ENCODE results near the gene ANG.

ANG gene

DNA sequence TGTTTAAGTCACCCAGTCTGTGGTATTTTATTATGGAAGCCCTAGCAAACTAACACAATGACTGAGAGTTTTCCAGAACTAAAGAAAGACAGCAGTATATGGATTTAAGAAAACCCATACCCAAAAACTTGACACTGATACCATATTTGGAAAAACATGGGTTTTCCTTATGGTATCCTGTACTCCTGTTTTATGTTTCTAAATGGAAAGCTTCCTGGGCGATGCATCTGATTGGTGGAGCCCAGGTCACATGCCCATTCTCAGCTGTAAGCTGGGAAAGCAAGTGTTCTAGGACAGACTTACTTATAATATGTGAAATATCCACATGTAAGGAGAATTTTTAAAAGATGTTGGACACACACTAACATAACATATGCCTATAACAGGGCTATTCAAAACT lies 8.7 kb upstream of the ANG start:
- no peak for DNase-seq

DNA sequence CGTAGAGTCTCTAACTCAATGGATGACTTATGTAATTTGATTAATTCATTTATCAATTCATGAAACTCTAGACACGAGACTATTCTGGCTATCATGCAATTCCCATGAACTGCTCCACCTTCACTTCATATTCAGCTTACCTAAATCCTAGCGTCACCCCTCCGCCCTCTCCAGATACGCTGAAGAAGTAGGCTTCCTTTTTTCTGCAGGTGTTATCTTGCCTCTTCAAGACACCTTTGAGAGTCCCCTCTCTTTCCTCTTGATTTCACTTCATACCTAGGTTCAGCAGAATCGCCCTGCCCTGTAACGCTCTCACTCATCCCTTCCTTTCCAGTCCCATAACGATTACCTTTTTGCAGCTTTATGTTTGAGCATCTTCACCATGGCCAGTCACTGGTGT lies 8.2 kb upstream of the ANG start:
- no peak for DNase-seq

DNA sequence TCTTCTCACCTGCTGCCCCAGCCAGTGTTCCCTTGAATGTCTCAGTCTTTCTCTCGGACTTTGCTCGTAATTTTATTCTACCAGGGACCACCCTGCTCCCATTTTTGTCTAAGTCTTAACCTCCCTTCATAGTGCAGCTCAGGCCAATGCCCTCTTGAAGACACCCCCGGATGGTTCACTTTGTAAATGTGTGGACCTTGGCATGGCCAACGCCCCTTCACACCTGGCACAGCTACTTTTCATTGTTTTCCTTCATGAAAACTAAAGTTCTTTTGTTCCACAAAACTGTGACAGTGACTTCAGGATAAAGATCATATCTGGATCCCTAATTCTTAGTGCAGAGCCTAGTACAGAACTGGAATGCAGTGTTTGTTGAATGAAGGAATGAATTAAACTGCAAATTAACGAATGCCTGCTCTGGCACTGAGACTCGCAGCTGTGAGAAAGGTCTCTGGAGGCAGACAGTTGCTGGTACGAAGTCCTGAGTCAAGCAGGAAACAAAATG lies 7.7 kb upstream of the ANG start:
- no peak for DNase-seq

DNA sequence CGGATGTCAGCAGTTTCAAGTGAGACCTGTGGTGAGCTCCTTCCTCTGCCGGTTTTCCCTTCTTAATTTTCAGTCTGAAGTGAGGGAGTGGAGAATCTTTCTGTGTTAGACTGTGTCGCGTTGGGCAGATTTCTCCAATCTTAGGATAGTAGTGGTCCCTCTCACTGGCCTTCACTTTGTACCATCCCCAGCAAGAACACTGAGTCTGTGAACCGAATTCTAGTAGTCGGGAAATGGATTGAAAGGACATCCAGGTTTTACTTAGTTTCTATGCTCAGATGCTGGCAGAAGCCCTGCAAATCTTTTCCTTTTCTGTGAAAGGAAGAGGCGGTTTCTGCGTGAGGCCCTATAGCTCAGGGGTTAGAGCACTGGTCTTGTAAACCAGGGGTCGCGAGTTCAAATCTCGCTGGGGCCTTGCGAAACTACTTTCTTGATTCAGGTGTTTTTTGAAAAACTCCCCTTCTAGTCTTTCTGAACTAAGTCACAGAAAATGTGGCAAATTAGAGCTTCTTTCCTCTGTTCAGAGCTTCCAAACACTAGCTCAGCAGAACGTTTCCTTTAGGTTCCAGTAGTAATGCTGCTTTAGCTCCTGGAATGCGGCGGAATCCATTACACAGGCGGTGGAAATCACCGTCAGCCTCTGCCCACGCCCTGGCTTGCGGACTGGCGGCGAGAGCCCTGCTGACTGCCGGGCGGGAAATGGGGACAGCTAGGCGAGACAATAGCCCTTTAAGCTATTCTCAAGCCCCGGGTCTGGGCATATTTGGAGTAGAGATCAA lies 7.0 kb upstream of the ANG start:
- DNase-seq: peak; percentile 95

DNA sequence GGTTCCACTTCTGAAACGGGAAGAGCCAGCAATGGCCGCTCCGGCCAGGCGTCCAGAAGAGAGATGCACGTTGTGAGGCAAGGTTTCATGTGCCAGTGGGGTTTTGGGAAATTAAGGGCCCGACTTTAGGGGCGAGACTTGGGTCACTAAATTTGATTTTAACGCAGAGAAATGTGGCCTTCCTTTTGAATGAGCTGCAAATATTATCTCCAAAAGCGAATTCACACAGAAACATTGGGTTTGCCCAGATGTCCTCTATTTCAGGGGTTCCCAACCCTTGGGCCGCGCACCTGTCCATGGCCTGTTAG lies 6.5 kb upstream of the ANG start:
- DNase-seq: no peak

DNA sequence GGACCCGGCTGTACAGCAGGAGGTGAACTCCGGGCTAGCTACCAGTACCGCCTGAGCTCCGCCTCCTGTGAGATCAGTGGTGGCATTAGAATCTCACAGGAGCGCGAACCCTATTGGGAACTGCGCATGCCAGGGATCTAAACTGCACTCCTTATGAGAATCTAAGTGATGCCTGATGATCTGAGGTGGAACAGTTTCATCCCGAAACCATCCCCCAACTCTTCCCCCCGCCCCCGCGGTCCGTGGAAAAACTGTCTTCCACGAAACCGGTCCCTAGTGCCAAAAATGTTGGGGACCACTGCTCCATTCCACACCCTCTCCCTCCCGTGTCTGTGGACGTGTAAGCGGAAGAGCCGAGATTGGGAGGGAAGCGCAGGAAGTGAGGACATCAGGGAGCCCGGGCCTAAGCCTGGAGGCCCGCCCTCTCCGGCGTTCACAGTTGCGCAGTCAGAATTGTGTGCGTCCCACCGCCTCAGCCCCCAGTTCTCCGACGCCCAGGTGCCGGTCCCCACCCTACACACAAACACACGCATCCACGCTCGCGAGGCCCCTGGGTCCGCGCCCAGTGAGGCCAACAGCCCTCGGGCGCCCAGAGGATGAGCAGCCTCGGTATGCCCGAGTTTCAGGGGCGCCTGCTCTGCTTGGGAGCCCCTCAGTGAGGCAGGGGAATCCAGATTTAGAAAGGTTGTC lies 6.0 kb upstream of the ANG start:
- peak; percentile 95 for DNase-seq

DNA sequence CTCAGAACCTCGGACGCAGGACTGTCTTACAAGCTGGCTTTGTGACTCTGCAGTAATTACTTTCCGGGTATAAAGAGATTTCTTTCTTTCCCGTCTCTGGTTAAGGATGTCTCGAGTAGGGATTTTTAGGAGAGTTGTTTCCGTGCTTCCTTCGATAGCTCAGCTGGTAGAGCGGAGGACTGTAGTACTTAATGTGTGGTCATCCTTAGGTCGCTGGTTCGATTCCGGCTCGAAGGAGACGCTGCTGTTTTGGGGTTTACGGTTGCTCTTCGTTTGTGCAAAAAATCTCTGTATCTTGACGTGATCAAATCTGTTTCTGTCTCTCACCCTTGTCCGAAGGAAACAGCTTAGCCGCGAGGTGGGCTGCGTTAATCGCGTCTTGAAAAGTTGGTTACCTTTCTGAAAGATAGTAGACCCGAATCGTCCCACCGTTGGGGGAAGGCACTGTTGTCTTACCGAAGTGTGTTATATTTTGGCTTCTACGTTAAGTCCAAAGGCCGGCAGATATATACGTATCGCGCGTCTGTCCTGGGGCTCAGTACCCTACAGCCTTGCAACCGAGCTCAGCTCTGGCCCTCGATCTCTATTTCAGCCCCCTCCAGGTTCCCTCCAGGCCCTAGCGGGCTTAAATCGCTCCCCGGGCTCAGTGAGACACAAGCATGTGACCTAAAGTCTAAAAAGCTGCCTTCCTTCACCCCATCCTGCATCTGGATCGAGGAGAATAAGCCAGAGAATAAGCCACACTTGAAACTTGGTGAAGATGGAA lies 5.3 kb upstream of the ANG start:
- peak; percentile 92 for DNase-seq

DNA sequence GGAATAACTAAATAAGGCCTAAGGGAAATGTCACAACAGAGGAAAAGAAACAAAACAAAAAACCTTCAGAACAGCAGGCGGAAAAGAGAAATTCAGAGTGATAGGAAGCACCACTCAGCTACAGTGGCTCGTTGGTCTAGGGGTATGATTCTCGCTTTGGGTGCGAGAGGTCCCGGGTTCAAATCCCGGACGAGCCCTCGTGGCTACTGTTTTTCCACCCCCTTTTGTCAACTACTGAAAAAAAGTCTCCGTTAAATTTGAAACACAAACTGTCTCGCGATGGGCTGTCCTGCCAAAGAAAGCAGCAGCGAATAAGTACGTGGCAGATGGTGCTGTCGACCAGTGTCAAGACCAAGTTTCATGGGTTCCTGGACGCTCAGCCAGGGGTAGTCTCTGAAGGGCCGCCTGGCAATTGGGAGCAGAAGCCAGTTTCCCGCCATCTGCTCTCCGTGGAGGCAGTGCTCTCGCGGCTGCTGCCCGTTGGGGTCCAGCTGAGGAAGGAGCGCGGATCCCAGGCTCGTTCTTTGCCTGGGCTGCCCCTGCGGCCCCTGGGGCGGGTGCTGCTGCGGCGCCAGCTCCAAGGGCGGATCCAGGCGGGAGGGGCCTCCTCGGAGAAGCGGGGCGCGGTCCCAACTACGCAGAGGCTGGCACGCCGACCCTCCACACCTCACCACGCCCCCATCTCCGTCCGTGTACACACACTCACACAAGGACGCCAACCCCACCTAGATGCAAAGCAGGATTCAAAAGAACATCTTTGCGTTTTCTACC lies 4.5 kb upstream of the ANG start, which contains the start of gene RNASE4:
TSS of gene RNASE4 (plus strand) at position 670 of the 771 bp plus-strand sequence. CDS start 14,812 bp downstream, outside the sequence.
- DNase-seq: peak; percentile 87

DNA sequence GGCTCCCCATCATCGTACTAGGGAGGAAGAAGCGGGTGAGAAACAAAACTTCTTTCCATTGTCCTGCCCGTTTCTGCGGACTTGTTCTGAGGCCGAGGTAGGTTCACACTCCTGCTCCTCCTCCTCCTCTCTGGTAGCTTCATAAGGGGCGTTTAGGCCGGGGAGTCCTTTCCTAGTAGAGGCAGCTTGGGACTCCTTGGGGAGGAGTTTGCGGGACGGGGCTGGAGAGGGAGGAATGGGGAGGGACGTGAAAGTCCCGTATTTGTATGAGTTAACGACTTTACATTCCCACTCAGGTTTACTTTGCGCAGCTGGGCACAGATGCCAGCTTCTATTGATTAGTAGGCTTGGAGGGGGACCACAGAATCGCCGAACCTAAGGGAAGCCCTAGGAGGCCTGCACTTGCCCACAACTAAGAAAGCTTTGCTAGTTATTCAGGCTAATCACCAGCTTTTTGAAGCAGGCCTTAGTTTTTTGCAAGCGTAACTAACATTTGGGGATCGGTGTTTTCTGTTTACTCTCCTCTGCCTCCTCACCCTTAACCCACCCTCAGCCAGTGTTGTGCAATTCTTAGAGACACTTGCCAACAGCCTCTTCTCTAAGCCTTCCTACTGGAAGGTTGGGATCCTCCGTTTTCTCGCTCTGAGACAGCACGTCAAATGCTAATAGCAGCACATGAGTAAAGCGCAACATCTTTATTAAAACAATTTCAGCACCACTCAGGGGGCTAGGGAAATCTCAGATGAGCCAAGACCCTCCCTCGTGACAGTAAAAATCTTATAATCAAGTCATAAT lies 3.7 kb upstream of the ANG start:
- DNase-seq: no peak

DNA sequence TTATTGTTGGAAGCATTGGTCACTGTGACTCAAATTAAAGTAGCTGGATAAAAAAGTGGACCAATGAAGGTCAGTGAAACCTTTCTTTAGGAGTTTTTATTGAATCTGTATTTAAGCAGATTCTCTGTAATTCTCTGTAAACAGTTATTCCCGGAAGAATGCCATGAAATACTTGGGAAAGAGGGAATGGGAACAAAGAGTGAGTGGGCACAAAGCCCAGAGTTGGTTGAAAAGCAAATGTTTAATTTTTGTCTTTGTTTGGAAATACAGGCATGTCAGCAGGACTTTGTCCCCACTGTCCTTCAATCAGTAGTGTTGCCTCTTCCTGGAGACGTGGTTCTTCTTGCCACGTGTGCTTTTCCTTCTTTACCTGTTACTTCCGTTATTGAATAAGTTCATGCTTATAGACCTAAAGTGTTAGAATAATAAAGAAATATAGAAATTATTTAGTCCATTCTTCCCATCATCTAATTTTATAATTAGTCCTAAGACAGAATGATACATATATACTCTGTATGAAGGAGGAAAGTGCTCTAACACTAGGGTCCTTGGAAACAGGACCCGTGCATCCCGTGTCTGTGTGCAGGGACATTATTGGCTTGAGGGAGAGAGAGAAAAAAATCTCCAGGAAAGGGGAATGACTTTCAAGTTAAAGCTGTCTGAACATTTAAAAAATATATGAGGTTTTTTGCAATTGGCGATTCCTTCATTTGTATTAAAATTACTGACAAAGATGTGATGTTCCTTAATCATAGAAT lies 2.0 kb upstream of the ANG start:
- DNase-seq: no peak

DNA sequence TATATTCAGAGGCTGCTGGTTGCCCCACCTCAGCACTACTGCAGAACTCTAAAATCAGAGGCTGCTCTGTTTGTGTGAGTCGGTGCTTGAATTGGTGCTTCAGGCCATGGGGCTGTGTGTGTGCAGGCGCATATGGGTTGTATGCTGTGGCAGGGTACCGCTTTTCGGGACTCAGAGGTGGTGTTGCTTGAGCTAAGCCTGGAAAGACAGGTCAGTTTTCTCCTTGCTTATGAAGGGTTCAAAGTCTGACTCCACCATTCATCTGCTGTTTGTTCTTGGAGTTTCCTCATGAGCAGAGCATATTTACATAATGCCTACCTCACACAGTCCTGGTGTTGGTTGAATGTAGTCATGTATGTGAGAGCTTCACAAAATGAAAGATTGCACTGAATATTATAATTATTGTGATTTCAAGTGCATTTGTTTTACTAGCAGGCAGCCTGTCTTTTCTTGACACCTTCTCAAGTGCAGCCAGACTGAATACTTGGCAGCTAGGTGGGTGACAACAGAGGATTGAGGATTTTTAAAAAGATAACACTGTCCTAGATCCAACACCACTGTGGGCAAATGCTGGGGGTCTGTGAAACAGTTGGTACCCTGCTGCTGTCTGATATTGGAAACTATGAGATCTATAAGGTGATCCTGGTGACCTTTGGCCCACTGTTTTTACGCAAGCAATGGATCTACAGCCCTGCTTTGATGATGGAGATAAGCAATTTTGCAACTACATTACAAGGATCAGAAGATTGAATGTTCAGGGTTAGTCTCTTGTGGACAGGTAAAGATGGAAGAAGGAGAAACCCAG lies 1.0 kb upstream of the ANG start:
- DNase-seq: no peak

DNA sequence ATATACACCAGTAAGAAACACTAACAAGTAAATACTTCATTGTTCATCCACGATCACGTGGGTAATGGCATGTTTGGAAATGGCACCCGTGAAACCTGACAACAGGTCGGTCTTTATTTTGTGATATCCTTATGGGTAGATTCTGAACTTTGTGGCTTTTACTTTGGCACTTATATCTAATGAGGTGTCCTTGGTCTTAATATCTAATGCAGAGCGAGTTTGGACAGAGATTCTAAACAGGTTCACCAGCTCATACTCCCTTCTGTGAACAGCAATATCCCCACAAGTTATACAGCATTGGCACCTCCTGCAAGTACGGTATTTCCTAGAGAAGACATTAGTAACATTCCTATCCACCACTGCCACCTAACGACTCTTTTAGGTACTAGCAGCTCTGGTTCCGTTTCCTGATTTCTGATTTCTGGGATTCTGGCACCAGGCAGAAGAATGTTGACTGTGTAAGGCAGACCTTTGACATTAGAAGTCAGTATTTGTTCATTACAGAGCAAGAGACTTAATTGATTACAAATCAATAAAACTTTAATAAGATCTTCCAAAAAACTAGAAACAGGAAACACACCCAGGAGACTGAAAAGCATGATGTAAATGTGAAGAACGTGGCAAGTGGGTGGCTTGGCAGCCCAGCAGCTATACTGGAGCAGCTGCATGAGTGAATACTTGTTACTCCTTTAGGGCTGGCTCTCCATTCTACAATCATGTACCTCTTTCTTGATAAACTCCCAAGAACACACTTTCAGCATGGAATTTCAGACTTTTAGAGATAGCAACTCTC lies 2.5 kb downstream of the ANG start:
- peak; percentile 61 for DNase-seq

DNA sequence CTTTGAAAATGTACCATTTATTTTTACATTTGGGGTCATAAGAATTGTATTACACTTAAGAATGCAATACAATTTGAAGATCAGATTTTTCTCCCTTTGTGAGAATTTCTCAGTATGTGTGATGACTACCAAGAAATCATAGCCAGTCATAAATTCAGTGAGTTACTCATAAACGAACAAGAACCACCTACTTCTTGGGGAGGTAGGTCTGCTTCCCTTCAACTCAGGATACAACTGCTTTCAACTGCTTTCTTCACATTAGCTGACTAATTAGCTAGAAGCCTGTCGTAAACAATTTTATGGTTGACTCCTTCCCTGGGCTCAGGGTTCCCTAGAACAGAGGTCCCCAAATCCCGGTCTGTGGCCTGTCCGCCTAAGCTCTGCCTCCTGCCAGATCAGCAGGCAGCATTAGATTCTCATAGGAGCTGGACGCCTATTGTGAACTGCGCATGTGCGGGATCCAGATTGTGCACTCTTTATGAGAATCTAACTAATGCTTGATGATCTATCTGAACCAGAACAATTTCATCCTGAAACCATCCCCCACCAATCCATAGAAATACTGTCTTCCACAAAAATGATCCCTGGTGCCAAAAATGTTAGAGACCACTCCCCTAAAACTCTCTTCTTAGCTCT lies 3.7 kb downstream of the ANG start:
- DNase-seq: no peak

DNA sequence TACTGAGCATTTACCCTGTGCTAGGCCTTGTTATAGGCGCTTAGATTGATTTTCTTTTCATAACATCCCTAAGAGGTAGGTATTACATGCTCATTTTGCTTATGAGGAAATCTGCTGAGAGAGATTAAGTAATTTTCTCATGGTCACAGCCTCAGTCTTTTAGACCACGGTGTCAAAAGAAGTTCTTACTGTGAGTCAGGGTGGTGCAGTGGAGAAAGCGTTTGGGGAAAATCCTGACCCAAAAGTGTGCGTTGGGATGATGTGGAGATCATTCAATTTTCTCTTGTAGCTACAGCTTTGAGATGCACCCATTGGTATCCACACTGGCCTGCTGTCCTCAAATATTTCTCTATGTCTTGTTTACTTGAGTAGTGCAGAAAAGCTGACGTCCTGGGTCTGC lies 8.2 kb downstream of the ANG start:
- no peak for DNase-seq

DNA sequence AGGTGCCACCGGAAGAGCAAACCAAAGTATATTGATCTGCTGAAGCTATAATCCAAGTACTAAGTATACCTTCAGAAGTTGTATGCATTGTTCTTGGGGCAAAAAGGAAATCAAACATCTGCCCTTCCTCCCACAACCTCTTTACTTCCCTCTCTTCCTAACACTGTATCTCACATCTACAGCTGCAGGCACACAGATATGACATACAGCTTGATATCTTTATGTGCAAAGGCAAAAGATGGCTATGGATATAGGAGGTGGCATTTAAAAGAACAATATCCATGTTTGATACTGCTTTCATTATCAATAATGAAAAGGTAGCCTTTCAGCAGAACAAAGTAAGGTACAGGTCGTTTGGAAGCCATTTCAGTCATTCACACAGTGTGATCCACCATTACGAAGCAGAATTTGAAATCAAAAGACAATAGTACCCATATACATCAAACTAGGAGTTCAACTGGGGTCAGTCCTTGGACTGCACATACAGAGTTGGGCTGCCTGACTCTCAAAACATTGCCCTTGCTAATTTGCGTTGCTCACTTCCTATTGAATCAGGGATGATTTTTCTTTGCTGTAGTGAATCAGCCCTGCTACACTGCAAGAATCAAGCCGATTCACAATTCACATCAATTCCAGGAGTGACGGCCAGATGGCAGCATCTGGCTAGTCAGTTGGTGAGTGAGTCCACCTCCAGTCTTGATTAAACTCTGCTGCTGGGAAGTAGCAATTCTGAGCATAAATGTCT lies 8.9 kb downstream of the ANG start:
- DNase-seq: peak; percentile 48

DNA sequence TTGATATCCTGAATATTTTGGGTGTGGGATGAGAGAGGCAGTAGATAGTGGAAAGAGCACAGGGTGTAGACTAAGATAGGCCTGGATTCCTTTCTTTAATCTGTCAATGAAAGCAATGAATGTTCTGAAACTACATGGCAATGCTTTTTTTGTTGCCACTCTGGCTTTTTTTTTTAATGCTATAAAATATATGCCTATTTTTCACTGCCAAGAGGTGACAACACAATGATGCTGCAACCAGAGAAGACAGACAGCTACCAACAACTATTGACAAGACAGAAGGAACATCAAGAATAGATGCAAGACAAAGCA lies 9.4 kb downstream of the ANG start:
- no peak for DNase-seq

DNA sequence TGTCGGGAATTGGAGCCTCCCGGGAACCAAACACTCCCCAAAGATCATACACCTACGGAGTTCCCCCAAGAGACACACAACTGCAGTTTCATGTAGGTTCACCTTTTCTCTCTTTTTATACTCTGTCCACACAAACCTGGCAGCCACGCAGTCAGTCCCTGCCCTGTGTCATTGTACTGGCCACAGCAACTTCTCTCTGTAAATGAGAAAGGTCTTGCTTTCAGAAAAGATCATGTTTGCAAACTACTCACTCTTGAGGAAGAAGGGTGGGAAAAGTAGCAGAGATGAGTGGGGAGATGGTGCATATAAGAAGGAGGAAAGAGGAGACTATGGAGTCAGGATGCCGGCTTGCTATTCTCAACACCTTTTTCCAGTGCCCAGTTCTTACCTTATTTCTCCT lies 10.4 kb downstream of the ANG start:
- DNase-seq: no peak

DNA sequence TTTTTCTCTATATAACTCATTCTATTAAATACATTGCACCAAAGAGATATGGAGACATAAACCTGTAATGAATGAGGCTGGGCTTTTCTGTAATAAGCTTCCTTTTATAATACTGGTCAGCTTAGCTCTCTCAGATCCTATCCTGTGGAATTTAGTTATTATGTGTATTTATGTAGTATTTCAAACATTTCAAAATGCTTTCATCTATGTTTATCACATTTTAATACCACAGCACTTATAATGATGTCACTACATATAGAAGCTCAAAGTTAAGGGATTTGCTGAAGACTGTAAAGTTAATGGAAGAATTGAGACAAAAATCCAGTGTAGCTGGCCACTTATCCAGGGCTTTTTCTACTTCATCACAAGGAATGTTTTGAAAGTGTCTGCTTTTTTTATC lies 11.4 kb downstream of the ANG start:
- DNase-seq: no peak
